OCI-LY7 (cell line): ENCODE measurements around the gene LRRC23.

Experiments used
- CTCF ChIP-seq: fragments of 200-600 bp; sonication (generic); conservative IDR thresholded peaks from 2 replicates; pipeline ENCODE4 v1.5.1; 2014; ENCODE audit warnings: mild to moderate bottlenecking, antibody characterized with exemption, low read length, moderate library complexity, mixed read lengths
- EZH2phosphoT487 ChIP-seq: fragments of 200-600 bp; sonication (generic); IDR thresholded peaks from 2 replicates; pipeline ENCODE4 v1.6.1; 2018; ENCODE audit warnings: low read depth, borderline replicate concordance, mild to moderate bottlenecking, mixed run types, antibody characterized with exemption, low read length, moderate library complexity, mixed read lengths

GRCh38 chr12:6925239-6925539 lies 20.6 kb downstream of the LRRC23 start:
- TF ChIP-seq CTCF (no peak), EZH2phosphoT487 (no peak)
